Activated T-helper 1 cell treated with Interleukin-2 at 50 U/mL for 16 hours (primary cell): ENCODE data around the gene KISS1R.
"Not testable (repeated sequence)": the region's sequence is repeated elsewhere in the genome, so short reads cannot be mapped to it uniquely, and the experiment has no call there.

Source experiments
- DNase-seq: peaks from one replicate; pipeline ENCODE4 v3.0.0-alpha.2; 2020; ENCODE audit warnings: low read depth

KISS1R gene

DNA sequence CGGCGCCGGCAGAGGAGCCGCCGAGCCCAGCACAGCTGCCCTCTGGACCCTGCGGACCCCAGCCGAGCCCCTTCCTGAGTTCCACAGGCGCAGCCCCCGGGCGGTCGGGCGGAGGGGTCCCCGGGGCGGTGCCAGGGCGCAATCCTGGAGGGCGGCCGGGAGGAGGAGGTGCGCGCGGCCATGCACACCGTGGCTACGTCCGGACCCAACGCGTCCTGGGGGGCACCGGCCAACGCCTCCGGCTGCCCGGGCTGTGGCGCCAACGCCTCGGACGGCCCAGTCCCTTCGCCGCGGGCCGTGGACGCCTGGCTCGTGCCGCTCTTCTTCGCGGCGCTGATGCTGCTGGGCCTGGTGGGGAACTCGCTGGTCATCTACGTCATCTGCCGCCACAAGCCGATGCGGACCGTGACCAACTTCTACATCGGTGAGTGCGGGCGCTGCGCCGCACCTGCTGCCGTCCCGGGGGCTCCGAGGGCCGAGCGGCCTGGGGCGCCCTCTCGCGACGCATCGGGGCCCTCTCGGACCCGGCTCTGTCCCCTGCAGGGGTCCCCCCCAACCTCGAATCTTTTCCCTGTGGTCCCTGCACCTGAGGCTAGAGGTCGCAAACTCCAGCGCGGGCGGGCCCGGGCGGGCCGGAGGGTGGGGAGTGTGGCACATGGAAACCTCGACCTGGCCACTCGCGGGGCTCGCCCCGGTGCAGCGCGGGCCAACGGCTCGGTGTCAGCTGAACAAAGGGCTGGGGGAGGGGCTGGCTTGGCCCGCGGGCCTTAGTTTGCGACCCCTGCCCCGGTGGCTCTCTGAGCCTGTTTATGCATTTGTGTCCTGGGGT, at the start of gene KISS1R:
Gene KISS1R (plus strand): TSS at position 11 of the 829 bp plus-strand sequence. CDS start 170 bp downstream, at position 181.
- no peak for DNase-seq

DNA sequence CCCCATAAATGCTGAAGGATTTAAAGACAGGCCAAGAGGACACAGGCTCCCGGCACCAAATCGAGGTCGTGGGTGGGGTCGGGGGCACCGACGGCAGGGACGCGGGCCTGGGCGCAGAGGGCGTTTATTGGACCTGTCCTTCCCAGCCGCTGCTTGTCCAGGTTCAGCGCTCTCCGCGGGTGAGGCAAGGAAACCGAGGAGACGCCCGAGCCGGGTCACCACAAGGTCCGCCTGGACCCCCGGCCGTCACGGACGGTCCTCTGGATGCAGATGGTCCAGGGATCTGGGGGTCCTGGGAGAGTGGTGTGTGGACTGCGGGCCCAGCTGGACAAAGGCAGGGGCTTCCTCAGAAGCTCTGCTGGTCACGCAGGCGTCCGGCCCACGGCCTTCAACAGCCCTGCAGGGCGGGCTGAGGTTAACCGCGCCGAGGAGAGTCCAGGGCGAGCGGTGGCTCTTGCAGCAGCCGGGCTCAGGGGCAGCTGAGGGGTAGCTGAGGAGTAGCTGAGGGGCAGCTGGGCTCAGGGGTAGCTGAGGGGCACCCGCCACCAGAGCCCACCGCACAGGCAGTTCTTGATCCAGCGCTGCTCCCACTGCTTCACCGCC, 49.2 kb upstream of the KISS1R start:
- DNase-seq, result no peak

DNA sequence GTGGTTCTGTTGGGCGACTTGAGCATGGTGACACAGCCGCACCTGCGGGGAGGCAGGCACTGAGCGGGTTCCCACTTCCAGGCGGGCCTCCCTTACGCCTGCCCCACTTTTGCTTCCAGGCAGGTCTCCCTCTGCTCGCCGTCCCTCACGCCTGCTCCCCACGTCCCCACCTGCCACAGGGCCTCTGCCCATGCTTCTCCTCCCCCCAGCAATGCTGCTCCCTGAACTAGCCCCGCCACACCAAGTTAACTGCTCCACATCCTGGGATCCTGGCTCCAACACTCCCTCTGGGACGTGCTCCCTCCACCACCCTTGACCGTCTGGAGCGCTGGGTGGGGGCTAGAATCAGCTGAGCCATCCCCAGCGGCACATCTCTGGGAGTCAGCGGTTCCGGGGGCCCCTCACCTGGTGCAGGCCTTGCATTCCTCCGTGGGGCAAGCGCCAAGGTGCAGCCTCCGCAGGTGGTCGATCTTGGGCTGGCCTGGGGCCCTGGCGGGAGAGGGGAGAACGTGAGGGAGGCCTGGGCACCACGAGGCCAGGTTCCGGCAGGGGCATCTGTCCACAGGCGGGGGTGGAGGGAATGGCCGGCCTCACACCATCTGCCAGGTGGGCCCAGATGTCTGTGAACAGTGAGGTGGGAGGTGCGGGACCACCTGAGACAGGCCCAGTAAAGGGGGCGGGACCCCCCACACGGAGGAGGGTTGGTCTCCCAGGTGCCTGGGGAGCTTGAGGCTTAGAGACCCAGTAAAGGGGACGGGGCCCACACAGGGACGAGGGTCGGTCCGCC, 48.5 kb upstream of the KISS1R start:
- DNase-seq, result no peak

DNA sequence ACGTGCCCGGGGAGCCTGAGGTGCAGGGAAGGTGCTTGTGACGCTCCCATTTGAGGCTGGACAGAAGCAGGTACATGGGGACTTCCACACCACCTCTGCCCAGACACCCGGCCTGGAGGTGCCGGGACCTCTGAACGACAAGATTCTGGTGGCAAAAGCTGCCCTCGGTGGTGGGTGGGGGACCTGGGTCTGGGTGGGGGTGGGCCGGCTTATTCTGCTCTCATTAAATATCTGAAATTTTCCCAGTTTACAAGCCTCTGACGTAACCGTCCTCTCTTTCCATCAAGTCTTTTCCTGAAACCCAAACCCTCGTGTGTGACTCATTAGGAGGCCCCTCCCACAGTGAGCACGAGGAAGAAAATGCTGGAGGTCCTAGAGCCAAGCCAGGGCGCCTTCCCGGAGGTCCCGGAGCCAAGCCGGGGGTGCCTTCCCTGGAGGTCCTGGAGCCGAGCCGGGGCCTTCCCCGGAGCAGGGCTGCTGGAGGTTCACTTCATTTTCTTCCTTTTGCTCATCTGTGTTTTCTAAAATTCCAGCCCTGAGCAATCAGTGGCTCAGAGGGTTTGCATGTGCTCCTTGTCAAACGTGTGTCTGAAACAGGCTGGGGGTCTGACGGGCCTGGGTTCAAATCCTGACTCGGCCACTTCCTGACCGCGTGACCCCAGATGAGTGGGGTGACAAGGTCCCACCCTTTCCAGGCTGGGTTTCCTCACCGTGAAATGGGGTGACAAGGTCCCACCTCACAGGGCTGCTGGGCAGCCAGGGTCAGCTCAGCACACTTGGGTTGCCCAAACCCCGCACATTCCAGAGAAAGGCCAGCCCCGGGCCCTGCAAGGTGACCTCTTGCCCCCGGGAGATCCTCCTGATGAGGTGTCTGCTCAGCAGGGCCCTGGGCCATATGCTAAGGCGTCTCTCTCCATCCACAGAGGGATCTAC, 47.6 kb upstream of the KISS1R start:
- no peak for DNase-seq

DNA sequence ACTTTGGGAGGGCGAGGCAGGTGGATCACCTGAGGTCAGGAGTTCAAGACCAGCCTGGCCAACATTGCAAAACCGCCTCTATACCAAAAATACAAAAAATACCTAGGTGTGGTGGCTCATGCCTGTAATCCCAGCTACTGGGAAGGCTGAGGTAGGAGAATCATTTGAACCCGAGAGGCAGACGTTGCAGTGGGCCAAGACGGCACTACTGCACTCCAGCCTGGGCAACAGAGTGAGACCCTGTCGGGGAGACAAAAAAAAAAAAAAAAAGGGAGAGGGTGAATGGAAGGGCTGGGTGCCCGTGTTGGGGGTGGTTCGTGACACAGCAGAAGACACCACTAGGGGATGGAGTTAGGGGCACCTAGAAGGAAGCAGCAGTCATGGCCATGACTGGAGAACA, 46.8 kb upstream of the KISS1R start:
- no peak for DNase-seq

DNA sequence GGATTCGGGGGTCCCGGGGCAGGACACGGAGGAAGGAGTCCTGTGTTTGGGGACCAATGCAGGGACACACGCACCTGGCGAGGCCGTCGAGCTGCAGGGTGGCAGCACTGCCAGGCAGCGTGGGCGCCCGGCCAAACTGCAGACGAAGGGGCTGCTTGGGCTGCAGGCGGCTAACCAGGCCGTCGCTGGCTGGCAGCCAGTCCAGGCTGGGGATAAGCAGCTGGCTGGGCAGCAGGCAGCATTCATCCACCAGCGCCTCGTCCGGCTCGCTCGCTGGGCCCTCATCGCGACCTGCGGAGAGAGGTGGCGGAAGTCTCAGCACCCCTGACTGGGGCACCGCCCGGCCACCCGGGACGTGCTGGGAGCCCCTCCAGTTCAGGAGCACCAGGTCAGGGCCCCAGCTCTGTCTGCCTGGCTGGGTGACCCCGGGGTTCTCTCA, 46.2 kb upstream of the KISS1R start:
- DNase-seq, result no peak

DNA sequence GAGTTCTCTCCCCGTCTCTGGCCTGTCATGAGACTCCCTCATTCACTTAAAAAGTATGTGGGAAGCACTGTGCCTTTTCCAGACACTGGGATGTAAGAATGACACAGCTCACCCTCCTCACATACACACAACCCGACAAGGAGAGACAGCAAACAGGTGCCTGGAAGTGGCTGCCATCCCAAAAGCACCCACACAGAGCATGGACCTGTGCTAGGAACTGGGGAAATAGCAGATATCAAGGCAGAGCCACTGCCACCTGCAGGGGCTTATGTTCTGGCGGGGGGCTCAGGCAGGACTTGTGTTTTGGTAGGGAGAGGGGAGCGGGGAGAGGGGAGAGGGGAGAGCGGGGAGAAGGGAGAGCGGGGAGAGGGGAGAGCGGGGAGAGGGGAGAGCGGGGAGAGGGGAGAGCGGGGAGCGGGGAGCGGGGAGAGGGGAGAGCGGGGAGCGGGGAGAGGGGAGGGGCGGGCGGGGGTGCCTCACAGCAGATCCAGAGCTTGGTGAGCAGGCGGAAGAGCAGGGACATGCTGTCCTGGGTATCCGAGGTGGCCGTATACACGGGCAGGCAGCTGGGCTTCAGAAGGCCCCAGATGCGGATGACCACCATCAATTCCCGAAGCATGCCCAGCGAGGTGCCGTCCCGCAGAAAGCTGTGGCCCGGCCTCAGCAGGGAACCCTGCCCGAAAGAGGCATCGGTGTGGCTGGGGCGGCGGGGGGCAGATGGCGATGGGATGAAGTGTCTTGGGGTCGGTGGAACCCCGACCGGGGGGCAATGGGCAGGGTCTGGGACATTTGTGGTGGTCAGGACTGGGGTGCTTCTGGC, 45.5 kb upstream of the KISS1R start:
- DNase-seq, result no peak

DNA sequence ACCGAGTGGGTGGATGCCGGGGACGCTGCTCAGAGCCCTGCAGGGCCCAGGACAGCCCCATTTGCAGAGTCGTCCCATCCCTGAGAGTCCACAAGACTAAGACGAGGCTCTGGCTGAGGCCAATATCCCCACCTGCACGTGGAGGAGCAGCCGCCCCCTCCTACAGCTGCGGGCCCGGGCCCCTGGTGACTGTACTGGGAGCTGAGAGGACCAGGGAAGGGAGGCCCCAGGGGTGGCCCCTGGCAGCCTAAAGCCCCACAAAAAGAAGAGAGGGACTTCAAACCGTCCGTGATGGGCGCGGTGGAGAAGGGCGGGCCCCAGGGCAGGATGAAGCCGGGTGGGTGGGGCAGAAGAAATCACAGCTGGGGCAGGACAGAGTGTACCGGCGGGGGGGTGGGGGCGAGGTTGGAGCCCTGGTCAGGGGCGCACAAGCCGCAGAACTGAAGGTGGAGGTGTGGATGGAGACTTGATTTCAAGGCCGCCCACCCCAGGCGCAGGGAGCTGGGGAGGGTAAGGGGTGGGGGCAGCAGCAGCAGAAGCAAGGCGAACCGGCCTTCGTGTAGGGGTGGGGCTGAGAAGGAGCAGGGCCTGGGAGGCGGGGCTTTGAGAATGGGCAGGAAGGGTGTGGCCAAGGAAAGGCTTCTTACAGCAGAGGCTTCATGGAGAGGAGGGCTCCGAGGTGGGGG, 44.7 kb upstream of the KISS1R start:
- peak; percentile 74 for DNase-seq

DNA sequence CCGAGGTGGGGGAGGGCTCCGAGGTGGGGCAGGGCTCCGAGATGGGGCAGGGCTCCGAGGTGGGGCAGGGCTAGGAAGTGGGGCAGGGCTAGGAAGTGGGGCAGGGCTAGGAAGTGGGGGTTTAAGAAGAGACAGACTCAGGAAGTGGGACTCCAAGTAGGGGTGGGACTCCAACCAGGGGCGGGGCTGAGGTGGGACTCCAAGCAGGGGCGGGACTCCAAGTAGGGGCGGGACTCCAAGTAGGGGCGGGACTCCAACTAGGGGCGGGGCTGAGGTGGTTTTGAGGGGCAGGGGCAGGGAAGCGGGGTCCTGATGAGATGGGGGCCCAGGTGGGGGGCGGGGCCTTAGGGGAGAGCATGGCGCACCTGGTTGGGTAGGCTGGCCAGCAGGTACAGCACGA, 44.0 kb upstream of the KISS1R start:
- DNase-seq, result peak; percentile 71

DNA sequence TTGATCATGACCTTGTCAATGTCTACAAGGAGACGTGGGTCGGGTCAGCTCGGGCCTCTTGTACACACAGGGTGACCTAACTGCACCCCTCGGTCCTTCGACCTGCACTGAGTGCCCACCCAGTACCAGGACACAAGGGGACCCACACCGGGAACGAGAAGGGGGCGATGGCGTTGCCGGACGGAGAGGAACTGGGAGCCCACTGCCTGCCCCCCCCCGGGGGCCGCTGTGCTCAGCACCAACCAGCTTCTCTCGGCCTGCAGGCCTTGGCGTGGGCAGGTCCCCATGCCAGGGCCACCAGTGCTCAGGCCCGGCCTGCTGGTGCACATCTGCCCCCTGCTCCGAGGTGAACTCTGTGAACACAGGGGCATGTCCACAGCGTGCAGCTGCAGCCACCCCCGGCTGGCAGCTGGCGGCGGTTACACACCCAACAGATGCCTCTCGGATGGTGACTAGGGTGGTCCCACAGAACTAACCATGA, 43.5 kb upstream of the KISS1R start:
- DNase-seq, result no peak

DNA sequence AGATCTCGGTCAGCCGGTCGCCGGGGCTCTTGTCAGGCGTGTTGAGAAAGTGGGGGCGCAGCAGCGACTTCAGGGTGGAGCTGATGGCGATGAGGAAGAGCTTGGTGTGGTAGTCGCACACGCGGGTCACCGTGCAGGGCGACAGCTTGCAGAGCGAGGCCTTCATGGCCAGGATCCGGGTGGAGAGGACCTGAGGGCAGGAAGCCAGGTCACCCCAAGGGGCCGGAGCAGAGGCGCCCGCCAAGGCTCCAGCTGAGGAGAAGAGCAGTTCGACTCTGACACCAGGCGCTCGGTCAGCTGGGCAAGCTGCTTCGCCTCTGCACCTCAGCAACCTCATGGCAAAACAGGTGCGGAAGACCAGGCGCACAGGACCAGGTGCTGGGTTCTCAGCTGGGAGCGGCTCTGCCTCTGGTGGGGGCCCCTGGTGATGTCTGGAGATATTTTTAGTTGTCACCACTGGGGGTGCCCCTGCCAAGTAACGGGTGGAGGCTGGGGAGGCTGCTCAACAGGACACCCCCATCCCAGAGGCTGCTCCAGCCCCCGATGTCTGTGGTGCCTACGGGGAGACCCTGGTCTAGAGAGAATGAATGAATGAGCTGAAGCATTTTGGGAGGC, 41.8 kb upstream of the KISS1R start:
- DNase-seq, result no peak

DNA sequence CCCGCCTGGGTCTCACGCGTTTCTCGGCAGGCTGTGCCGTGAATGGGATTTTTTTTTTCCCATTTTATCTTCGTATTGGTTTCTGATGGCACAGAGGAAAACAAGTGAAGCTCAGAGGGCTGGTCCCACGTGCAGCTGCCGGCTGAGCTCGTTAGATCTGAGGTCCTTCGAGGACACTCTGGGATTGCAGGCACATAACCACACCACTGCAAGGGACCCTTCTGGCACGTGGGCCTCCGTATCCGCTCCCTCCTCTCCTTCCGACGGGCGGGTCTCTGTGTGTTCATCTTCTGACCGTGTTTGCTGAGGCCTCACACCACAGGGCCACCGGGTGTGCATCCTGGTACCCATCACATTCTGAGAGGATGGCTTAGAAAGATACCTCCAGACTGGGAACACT, 41.0 kb upstream of the KISS1R start:
- no peak for DNase-seq

DNA sequence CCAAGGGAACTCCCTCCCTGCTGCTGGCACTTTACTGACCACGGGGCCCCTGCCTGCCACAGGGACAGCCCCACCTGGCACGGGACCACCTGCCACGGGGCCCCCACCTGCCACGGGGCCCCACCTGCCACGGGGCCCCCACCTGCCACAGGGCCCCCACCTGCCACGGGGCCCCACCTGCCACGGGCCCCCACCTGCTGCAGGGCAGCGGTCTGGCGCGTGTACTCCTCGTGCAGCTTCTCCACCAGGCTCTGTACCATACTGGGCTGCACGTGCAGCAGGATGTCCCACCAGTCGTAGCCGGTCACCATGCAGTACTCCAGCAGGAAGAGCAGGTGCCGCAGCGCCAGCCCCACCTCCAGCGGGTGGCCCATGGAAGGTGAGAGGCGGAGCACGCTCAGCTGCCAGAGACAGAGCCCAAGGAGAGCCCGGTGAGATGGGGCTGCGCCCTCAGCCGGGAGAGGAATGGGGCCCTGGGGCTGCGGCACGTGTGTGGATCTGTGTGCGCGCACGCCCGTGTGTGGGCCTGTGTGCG, 40.3 kb upstream of the KISS1R start:
- DNase-seq, result no peak

DNA sequence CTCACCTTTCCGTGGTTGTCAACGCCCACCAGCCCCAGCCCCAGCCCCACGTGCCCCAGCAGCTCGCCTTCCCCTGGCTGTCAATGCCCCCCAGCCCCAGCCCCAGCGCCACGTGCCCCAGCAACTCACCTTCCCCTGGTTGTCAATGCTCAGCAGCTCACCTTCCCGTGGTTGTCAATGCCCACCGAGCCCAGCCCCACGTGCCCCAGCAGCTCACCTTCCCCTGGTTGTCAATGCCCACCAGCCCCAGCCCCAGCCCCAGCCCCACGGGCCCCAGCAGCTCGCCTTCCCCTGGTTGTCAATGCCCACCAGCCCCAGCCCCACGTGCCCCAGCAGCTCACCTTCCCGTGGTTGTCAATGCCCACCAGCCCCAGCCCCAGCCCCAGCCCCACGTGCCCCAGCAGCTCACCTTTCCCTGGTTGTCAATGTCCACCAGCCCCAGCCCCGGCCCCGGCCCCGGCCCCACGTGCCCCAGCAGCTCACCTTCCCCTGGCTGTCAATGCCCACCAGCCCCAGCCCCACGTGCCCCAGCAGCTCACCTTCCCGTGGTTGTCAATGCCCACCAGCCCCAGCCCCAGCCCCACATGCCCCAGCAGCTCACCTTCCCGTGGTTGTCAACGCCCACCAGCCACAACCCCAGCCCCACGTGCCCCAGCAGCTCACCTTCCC, 39.0 kb upstream of the KISS1R start:
- not testable (repeated sequence) for DNase-seq

DNA sequence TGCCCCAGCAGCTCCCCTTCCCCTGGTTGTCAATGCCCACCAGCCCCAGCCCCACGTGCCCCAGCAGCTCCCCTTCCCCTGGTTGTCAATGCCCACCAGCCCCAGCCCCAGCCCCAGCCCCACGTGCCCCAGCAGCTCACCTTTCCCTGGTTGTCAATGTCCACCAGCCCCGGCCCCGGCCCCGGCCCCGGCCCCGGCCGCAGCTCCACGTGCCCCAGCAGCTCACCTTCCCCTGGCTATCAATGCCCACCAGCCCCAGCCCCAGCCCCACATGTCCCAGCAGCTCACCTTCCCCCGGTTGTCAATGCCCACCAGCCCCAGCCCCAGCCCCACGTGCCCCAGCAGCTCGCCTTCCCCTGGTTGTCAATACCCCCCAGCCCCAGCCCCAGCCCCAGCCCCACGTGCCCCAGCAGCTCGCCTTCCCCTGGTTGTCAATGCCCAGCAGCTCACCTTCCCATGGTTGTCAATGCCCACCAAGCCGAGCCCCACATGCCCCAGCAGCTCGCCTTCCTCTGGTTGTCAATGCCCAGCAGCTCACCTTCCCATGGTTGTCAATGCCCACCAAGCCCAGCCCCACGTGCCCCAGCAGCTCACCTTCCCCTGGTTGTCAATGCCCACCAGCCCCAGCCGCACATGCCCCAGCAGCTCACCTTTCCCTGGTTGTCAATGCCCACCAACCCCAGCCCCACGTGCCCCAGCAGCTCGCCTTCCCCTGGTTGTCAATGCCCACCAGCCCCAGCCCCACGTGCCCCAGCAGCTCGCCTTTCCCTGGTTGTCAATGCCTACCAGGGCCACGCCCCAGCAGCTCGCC, 38.2 kb upstream of the KISS1R start:
- DNase-seq, result not testable (repeated sequence)

DNA sequence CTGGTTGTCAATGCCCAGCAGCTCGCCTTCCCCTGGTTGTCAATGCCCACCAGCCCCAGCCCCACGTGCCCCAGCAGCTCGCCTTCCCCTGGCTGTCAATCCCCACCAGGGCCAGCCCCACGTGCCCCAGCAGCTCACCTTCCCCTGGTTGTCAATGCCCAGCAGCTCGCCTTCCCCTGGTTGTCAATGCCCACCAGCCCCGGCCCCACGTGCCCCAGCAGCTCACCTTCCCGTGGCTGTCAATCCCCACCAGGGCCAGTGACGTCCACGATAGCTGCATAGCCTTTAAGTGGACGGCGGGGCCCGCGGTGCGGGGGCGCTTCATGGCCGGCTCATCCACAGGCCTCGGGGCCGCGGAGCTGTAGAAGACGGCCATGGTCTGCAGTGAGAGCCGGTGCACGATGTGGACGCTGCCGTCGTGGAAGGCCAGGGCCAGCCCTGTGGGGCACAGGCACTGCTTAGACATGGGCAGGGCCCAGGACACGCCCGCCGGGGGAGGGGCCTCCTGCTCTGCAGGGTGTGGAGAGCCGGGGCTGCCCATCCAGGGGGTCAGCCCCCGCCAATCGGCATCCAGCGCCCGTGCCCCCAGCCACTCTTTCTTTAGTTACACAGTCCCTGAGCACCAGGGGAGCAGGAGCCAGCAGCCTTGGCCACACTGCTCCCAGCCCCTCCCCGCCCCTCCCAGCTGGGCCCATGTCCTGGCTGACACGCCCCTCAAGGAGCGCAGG, 37.3 kb upstream of the KISS1R start:
- no peak for DNase-seq

DNA sequence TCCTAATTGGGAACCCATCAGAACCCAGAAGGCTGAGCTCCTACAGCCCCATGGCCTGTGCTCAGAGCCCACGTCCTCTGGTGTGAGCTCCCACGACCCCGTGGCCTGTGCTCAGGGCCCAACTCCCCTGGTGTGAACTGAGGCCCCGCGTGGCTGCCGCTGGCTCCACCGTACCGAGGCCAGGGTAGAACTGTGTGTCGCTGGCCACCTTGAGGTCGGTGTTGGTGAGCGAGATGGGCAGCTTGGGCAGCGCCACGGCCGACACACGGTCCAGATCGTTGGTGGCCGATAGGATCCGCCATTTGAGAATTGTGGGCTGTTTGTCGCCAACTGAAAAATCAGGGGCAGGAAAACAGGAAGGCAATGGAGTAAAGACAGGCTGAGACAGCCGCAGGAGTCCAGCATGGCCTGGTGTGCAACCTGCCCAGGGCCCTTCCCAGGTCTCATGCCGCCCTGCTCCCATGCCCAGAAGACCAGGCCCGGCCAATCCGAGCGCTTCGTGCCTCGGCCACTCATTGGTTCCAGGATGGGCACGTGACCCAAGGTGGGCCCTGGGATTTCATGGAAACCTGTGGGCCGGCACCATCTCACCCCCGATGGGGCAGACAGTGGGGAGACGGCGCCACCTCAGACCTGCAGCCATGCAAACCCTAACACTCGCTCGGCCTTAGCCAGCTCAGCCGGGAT, 35.6 kb upstream of the KISS1R start:
- DNase-seq, result no peak
